WTC11 (cell line): Measurements from ENCODE around the gene RNF113A. TPM values are rescaled to one million over a fixed set of nuclear protein-coding genes. Genes with fewer than 3 reads are reported as not detected.

Source experiments
- ATAC-seq: fragments of 200-7000 bp; cut with Tn5 transposase; 2 replicates; pipeline ENCODE4 v1.10.0; 2021; ENCODE audit warnings: mild to moderate bottlenecking, moderate library complexity
- CTCF ChIA-PET: fragments of 300-600 bp; sonication (Branson Sonifier 250); formaldehyde crosslinking; loops from one replicate; lab custom pipeline; 2021; ENCODE audit warnings: antibody characterized with exemption; lab: Charles Lee
- POLR2A ChIA-PET: fragments of 350-600 bp; sonication (Branson Sonifier 250); formaldehyde crosslinking; loops from one replicate; lab custom pipeline; 2021; ENCODE audit warnings: antibody characterized with exemption; lab: Charles Lee
- DNase-seq: peaks from one replicate; pipeline ENCODE4 v3.0.0; 2021; ENCODE audit warnings: low spot score
- H3K27ac Mint-ChIP-seq: 2 replicates; pipeline ENCODE4 v1.8.0; 2021; ENCODE audit warnings: mixed read lengths
- H3K27me3 Mint-ChIP-seq: 2 replicates; pipeline ENCODE4 v1.8.0; 2021; ENCODE audit warnings: low read depth, mild to moderate bottlenecking, moderate library complexity, mixed read lengths
- H3K36me3 Mint-ChIP-seq: 2 replicates; pipeline ENCODE4 v1.8.0; 2021; ENCODE audit warnings: mixed read lengths
- H3K4me1 Mint-ChIP-seq: 2 replicates; pipeline ENCODE4 v1.8.0; 2022; ENCODE audit warnings: mixed read lengths
- H3K4me3 Mint-ChIP-seq: 2 replicates; pipeline ENCODE4 v1.8.0; 2021; ENCODE audit warnings: mild to moderate bottlenecking, moderate library complexity, mixed read lengths
- H3K9me3 Mint-ChIP-seq: 2 replicates; pipeline ENCODE4 v1.8.0; 2021; ENCODE audit warnings: mixed read lengths
- AR ChIP-seq: fragments of 250-450 bp; sonication (Bioruptor Pico); IDR thresholded peaks from 2 replicates; pipeline ENCODE4 v1.9.0; 2021; ENCODE audit warnings: mild to moderate bottlenecking
- ATF1 ChIP-seq: sonication (generic); formaldehyde crosslinking; IDR thresholded peaks from 2 replicates; pipeline ENCODE4 v1.8.1; 2023; ENCODE audit warnings: mild to moderate bottlenecking, moderate library complexity, missing genetic modification reagents
- EMX1 ChIP-seq: fragments of 250-450 bp; sonication (Bioruptor Pico); IDR thresholded peaks from 2 replicates; pipeline ENCODE4 v1.8.0; 2021; ENCODE audit warnings: mild to moderate bottlenecking
- FOXP4 ChIP-seq: sonication (generic); formaldehyde crosslinking; IDR thresholded peaks from 2 replicates; pipeline ENCODE4 v1.8.0; 2022; ENCODE audit warnings: mild to moderate bottlenecking, missing genetic modification reagents
- GTF2I ChIP-seq: fragments of 250-450 bp; sonication (Bioruptor Pico); conservative IDR thresholded peaks from 2 replicates; pipeline ENCODE4 v1.4.0; 2021; ENCODE audit warnings: mild to moderate bottlenecking
- MXD4 ChIP-seq: fragments of 250-450 bp; sonication (Bioruptor Pico); IDR thresholded peaks from 2 replicates; pipeline ENCODE4 v1.8.0; 2021; ENCODE audit warnings: mild to moderate bottlenecking, moderate library complexity, borderline replicate concordance
- NFE2L1 ChIP-seq: sonication (generic); formaldehyde crosslinking; IDR thresholded peaks from 2 replicates; pipeline ENCODE4 v1.8.1; 2023; ENCODE audit warnings: missing genetic modification reagents
- PRDM15 ChIP-seq: sonication (generic); formaldehyde crosslinking; IDR thresholded peaks from 2 replicates; pipeline ENCODE4 v1.8.0; 2022; ENCODE audit warnings: missing genetic modification reagents
- ZNF219 ChIP-seq: sonication (generic); formaldehyde crosslinking; IDR thresholded peaks from 2 replicates; pipeline ENCODE4 v1.8.0; 2023; ENCODE audit warnings: missing genetic modification reagents, mild to moderate bottlenecking, borderline replicate concordance
- ZNF396 ChIP-seq: fragments of 250-450 bp; sonication (Bioruptor Pico); IDR thresholded peaks from 2 replicates; pipeline ENCODE4 v1.8.0; 2021; ENCODE audit warnings: mild to moderate bottlenecking, moderate library complexity, borderline replicate concordance
- ZNF416 ChIP-seq: fragments of 250-450 bp; sonication (Bioruptor Pico); IDR thresholded peaks from 2 replicates; pipeline ENCODE4 v1.9.0; 2021; ENCODE audit warnings: mild to moderate bottlenecking, inconsistent platforms
- total RNA-seq: library from RNA; stranded (reverse); gene quantifications from 3 replicates; pipeline ENCODE4 v1.2.3, GENCODE V29; 2021
- TF ChIP-seq, protein P1 (sequence below): fragments of 250-450 bp; sonication (Bioruptor Pico); IDR thresholded peaks from 2 replicates; pipeline ENCODE4 v1.9.0; 2021; ENCODE audit warnings: mild to moderate bottlenecking, borderline replicate concordance
- TF ChIP-seq, protein P2 (sequence below): sonication (generic); formaldehyde crosslinking; IDR thresholded peaks from 2 replicates; pipeline ENCODE4 v1.8.1; 2023; ENCODE audit warnings: mild to moderate bottlenecking, missing genetic modification reagents

RNF113A gene
- total RNA-seq, 1 experiment from 2014 or later = 16.9 TPM

GRCh38 chrX:119878740-119879139 is 7.2 kb upstream of the RNF113A start:
- Mint-ChIP-seq H3K36me3 (peaks cover 15% of the 10 kb centered on the region), H3K9me3 (no peaks in the 10 kb centered on the region), H3K4me1 (no peaks in the 10 kb centered on the region), H3K27ac (no peak overlapping the region), H3K4me3 (no peak overlapping the region), H3K27me3 (no peaks in the 10 kb centered on the region)
- POLR2A ChIA-PET = interaction anchor here (0.7 kb wide), 1 partner anchor 87 kb away, joined by 6 read pairs; no protein-coding TSS in a partner anchor
- ATAC-seq (no peak), DNase-seq (no peak)
- no peak for TF ChIP-seq MXD4
- TF ChIP-seq ZNF219 (CRISPR knock-in tag) = no peak
- TF ChIP-seq FOXP4 (CRISPR knock-in tag) = no peak
- TF ChIP-seq AR (CRISPR knock-in tag) = no peak
- TF ChIP-seq PRDM15 (CRISPR knock-in tag) = no peak
- TF ChIP-seq ZNF416 = no peak
- no peak for TF ChIP-seq ZNF396 (CRISPR knock-in tag)
- TF ChIP-seq NFE2L1 (CRISPR knock-in tag) = no peak
- no peak for TF ChIP-seq EMX1
- no peak for TF ChIP-seq ATF1 (CRISPR knock-in tag)
- TF ChIP-seq, protein P1, sequence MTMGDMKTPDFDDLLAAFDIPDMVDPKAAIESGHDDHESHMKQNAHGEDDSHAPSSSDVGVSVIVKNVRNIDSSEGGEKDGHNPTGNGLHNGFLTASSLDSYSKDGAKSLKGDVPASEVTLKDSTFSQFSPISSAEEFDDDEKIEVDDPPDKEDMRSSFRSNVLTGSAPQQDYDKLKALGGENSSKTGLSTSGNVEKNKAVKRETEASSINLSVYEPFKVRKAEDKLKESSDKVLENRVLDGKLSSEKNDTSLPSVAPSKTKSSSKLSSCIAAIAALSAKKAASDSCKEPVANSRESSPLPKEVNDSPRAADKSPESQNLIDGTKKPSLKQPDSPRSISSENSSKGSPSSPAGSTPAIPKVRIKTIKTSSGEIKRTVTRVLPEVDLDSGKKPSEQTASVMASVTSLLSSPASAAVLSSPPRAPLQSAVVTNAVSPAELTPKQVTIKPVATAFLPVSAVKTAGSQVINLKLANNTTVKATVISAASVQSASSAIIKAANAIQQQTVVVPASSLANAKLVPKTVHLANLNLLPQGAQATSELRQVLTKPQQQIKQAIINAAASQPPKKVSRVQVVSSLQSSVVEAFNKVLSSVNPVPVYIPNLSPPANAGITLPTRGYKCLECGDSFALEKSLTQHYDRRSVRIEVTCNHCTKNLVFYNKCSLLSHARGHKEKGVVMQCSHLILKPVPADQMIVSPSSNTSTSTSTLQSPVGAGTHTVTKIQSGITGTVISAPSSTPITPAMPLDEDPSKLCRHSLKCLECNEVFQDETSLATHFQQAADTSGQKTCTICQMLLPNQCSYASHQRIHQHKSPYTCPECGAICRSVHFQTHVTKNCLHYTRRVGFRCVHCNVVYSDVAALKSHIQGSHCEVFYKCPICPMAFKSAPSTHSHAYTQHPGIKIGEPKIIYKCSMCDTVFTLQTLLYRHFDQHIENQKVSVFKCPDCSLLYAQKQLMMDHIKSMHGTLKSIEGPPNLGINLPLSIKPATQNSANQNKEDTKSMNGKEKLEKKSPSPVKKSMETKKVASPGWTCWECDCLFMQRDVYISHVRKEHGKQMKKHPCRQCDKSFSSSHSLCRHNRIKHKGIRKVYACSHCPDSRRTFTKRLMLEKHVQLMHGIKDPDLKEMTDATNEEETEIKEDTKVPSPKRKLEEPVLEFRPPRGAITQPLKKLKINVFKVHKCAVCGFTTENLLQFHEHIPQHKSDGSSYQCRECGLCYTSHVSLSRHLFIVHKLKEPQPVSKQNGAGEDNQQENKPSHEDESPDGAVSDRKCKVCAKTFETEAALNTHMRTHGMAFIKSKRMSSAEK (CRISPR knock-in tag) = no peak
- TF ChIP-seq, protein P2, sequence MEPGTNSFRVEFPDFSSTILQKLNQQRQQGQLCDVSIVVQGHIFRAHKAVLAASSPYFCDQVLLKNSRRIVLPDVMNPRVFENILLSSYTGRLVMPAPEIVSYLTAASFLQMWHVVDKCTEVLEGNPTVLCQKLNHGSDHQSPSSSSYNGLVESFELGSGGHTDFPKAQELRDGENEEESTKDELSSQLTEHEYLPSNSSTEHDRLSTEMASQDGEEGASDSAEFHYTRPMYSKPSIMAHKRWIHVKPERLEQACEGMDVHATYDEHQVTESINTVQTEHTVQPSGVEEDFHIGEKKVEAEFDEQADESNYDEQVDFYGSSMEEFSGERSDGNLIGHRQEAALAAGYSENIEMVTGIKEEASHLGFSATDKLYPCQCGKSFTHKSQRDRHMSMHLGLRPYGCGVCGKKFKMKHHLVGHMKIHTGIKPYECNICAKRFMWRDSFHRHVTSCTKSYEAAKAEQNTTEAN (CRISPR knock-in tag) = no peak
- no peak for TF ChIP-seq GTF2I (CRISPR knock-in tag)
- CTCF ChIA-PET = interaction anchor here (2.4 kb wide), 1 partner anchor 9 kb away, joined by 11 read pairs; no protein-coding TSS in a partner anchor
